IMR-90 (cell line): ENCODE data around the gene CUL4A. TPM values are rescaled to one million over a fixed set of nuclear protein-coding genes. Genes with fewer than 3 reads are reported as not detected.
A peak's percentile ranks its signal among the peaks of the same experiment; 100 is the strongest.

ENCODE experiments used
- ATAC-seq: fragments of 200-7000 bp; cut with Tn5 transposase; 2 replicates; pipeline ENCODE4 v1.9.1; 2020; ENCODE audit warnings: low read depth, mild to moderate bottlenecking, moderate library complexity
- BruUV-seq: library from RNA; stranded (reverse); fragments of 400-500 nt; replicated peaks from 2 replicates; lab custom pipeline; 2021; lab: Mats Ljungman, UMichigan
- CTCF ChIA-PET: fragments of 300-600 bp; formaldehyde crosslinking; extraction: SDS; loops from one replicate; lab custom pipeline; 2021; ENCODE audit warnings: antibody characterized with exemption; lab: Yijun Ruan, JAX
- POLR2A ChIA-PET: fragments of 300-600 bp; sonication (Branson Sonifier 250); formaldehyde crosslinking; loops from one replicate; lab custom pipeline; 2022; ENCODE audit warnings: antibody characterized with exemption; ENCODE audit not compliant: unreplicated experiment; lab: Charles Lee
- DNase-seq: peaks from one replicate; pipeline ENCODE4 v3.0.0; 2013
- H2AFZ ChIP-seq: replicated peaks from 2 replicates; pipeline ENCODE3; 2013; ENCODE audit warnings: low read length, mild to moderate bottlenecking; ENCODE audit not compliant: poor library complexity
- H2AK5ac ChIP-seq: 2 replicates; pipeline ENCODE4 v1.6.1; 2013; ENCODE audit warnings: low read depth, low read length, inconsistent platforms
- H2AK9ac ChIP-seq: replicated peaks from 2 replicates; pipeline ENCODE3; 2013; ENCODE audit warnings: mild to moderate bottlenecking, low read depth, low read length, moderate library complexity; ENCODE audit not compliant: poor library complexity
- H2BK120ac ChIP-seq: 2 replicates; pipeline ENCODE4 v1.6.1; 2013; ENCODE audit warnings: low read depth, low read length, inconsistent platforms
- H2BK15ac ChIP-seq: 3 replicates; pipeline ENCODE4 v1.6.1; 2013; ENCODE audit warnings: low read depth, low read length, inconsistent platforms
- H2BK20ac ChIP-seq: 2 replicates; pipeline ENCODE4 v1.6.1; 2013; ENCODE audit warnings: low read depth, mild to moderate bottlenecking, inconsistent platforms, low read length, moderate library complexity
- H2BK5ac ChIP-seq: 2 replicates; pipeline ENCODE4 v1.6.1; 2013; ENCODE audit warnings: mild to moderate bottlenecking, low read depth, low read length, inconsistent platforms; ENCODE audit not compliant: poor library complexity, severe bottlenecking
- H3K14ac ChIP-seq: replicated peaks from 2 replicates; pipeline ENCODE4 v1.6.1; 2013; ENCODE audit warnings: low read depth, low read length, inconsistent platforms
- H3K18ac ChIP-seq: 2 replicates; pipeline ENCODE4 v1.6.1; 2013; ENCODE audit warnings: low read depth, low read length, control low read depth
- H3K23ac ChIP-seq: 2 replicates; pipeline ENCODE4 v1.6.1; 2013; ENCODE audit warnings: low read depth, low read length, inconsistent platforms
- H3K27ac ChIP-seq: 2 replicates; pipeline ENCODE4 v1.5.1; 2013; ENCODE audit warnings: mild to moderate bottlenecking, control low read depth, low read length; ENCODE audit not compliant: insufficient read depth
- H3K27me3 ChIP-seq: 2 replicates; pipeline ENCODE4 v1.6.1; 2013; ENCODE audit warnings: low read length; ENCODE audit not compliant: control insufficient read depth, insufficient read depth
- H3K36me3 ChIP-seq: 2 replicates; pipeline ENCODE4 v1.6.1; 2013; ENCODE audit warnings: low read length, mixed read lengths; ENCODE audit not compliant: control insufficient read depth, insufficient read depth
- H3K4ac ChIP-seq: 2 replicates; pipeline ENCODE4 v1.6.1; 2013; ENCODE audit warnings: low read depth, low read length, inconsistent platforms
- H3K4me1 ChIP-seq: 2 replicates; pipeline ENCODE4 v1.6.1; 2013; ENCODE audit warnings: low read length, mixed read lengths; ENCODE audit not compliant: control insufficient read depth, insufficient read depth
- H3K4me2 ChIP-seq: 2 replicates; pipeline ENCODE4 v1.6.1; 2013; ENCODE audit warnings: low read depth, mild to moderate bottlenecking, control low read depth, low read length, moderate library complexity
- H3K4me3 ChIP-seq: 2 replicates; pipeline ENCODE4 v1.5.1; 2013; ENCODE audit warnings: low read depth, mild to moderate bottlenecking, control low read depth, low read length, moderate library complexity; ENCODE audit not compliant: insufficient read depth
- H3K56ac ChIP-seq: 2 replicates; pipeline ENCODE4 v1.6.1; 2013; ENCODE audit warnings: low read length, inconsistent platforms; ENCODE audit not compliant: insufficient read depth; ENCODE audit errors: extremely low read depth
- H3K79me1 ChIP-seq, 2 experiments: 2 replicates each; pipeline ENCODE4 v1.6.1; 2013; ENCODE audit warnings: low read length in 2 of 2, inconsistent platforms in 1 of 2, low read depth in 1 of 2
- H3K9ac ChIP-seq: 2 replicates; pipeline ENCODE4 v1.6.1; 2013; ENCODE audit warnings: low read depth, low read length, control low read depth
- H3K9me1 ChIP-seq: 2 replicates; pipeline ENCODE4 v1.6.1; 2013; ENCODE audit warnings: low read length, inconsistent platforms; ENCODE audit not compliant: insufficient read depth
- H3K9me3 ChIP-seq: 2 replicates; pipeline ENCODE4 v1.6.1; 2013; ENCODE audit warnings: low read length; ENCODE audit not compliant: control insufficient read depth, insufficient read depth
- H4K20me1 ChIP-seq: 2 replicates; pipeline ENCODE4 v1.6.1; 2013; ENCODE audit warnings: low read length, inconsistent platforms; ENCODE audit not compliant: insufficient read depth
- H4K5ac ChIP-seq: 2 replicates; pipeline ENCODE4 v1.6.1; 2013; ENCODE audit warnings: mild to moderate bottlenecking, low read depth, low read length, control low read depth
- H4K8ac ChIP-seq, 2 experiments: 2 replicates each; pipeline ENCODE4 v1.6.1; 2013; ENCODE audit warnings: low read depth in 2 of 2, low read length in 2 of 2, control low read depth in 1 of 2, inconsistent platforms in 1 of 2
- H4K91ac ChIP-seq: 2 replicates; pipeline ENCODE4 v1.6.1; 2013; ENCODE audit warnings: low read depth, low read length, inconsistent platforms; ENCODE audit not compliant: insufficient read depth
- CTCF ChIP-seq: conservative IDR thresholded peaks from 2 replicates; pipeline ENCODE4 v1.5.1; 2012; ENCODE audit warnings: mild to moderate bottlenecking, low read depth, low read length, improper control_type of control experiment
- POLR2A ChIP-seq: IDR thresholded peaks from 2 replicates; pipeline ENCODE4 v1.6.1; 2012; ENCODE audit warnings: mild to moderate bottlenecking, low read depth, low read length
- RAD21 ChIP-seq: IDR thresholded peaks from 2 replicates; pipeline ENCODE4 v1.6.1; 2012; ENCODE audit warnings: low read length, improper control_type of control experiment
- RCOR1 ChIP-seq: IDR thresholded peaks from 2 replicates; pipeline ENCODE4 v1.6.1; 2012; ENCODE audit warnings: mild to moderate bottlenecking, low read length, improper control_type of control experiment; ENCODE audit not compliant: insufficient replicate concordance
- RFX5 ChIP-seq: IDR thresholded peaks from 2 replicates; pipeline ENCODE4 v1.8.0; 2012; ENCODE audit warnings: low read depth, mild to moderate bottlenecking, low read length, moderate library complexity
- SMC3 ChIP-seq: fragments of 150-350 bp; IDR thresholded peaks from 2 replicates; pipeline ENCODE4 v1.6.1; 2016; ENCODE audit warnings: low read depth, mild to moderate bottlenecking, antibody characterized with exemption, low read length, moderate library complexity
- WGBS, 2 experiments: methylation state at CpG; one replicate each; pipeline versions ENCODE4 v1.1.5 to v1.1.7; 2013; ENCODE audit warnings: missing lambda C conversion rate in 2 of 2; ENCODE audit not compliant: insufficient read length in 1 of 2; ENCODE audit errors: extremely low coverage in 2 of 2; 5-methylcytosine and 5-hydroxymethylcytosine counted together
- dilution Hi-C: fragments of 300-500 bp; cut with HindIII; formaldehyde crosslinking; loops from one replicate; pipeline ENCODE4 v1.14.3; 2018; ENCODE audit warnings: low sequenced_read_pairs; ENCODE audit not compliant: unreplicated experiment
- in situ Hi-C: fragments of 300-500 bp; cut with MboI; formaldehyde crosslinking; loops from 3 replicates; pipeline ENCODE4 v1.14.3; 2019; ENCODE audit warnings: low sequenced_read_pairs, inconsistent platforms, mixed read lengths
- intact Hi-C: fragments of 100-400 bp; cut with micrococcal nuclease; formaldehyde crosslinking; loops from 2 replicates; pipeline ENCODE4 v1.10.0; 2022
- polyA plus RNA-seq, 3 experiments: library from polyadenylated mRNA; depleted of rRNA; stranded (reverse); fragments of >200 nt; gene quantifications; 2 replicates each; pipeline ENCODE4 v1.2.3, GENCODE V29; 2012; ENCODE audit warnings: low replicate concordance in 1 of 3
- total RNA-seq: library from RNA; depleted of rRNA; stranded (reverse); fragments of >200 nt; gene quantifications from 2 replicates; pipeline ENCODE4 v1.2.3, GENCODE V29; 2012
- TF ChIP-seq, protein P1 (sequence below): fragments of 150-350 bp; IDR thresholded peaks from 2 replicates; pipeline ENCODE4 v1.6.1; 2017; ENCODE audit warnings: mild to moderate bottlenecking, antibody characterized with exemption, low read length, low read depth

Gene CUL4A
- total and polyA plus RNA-seq, 2 of the 4 experiments (the other 2 are of a cell fraction) = 86.0 to 146 TPM

- H3K4me2 ChIP-seq = peak overlapping the region; percentile 94
- DNase-seq = peak; percentile 51
- peak overlapping the region; percentile 6 to 74; a peak in 2 of 4 replicates for H4K8ac ChIP-seq
- peaks cover 0 to 10% of the 10 kb centered on the region in 2 experiments; a peak in 1 of 4 replicates for H3K79me1 ChIP-seq
- H4K5ac ChIP-seq = no peak overlapping the region
- no peak overlapping the region for H2BK20ac ChIP-seq
- POLR2A ChIA-PET = interaction anchor here (0.7 kb wide), 1 partner anchor 34 kb away, joined by 11 read pairs; no protein-coding TSS in a partner anchor
- peak; percentile 62 for ATAC-seq
- H3K14ac ChIP-seq = 0 out of 2 replicates have a peak overlapping the region, but pooled peaks have one; percentile 3
- H3K27ac ChIP-seq = no peak overlapping the region
- H3K56ac ChIP-seq = peak overlapping the region; percentile 52; the same call in 1 of the 2 replicates
- intact Hi-C loops (loop anchor here (1.0 kb wide), 1 partner anchor 17 kb away; no protein-coding TSS in a partner anchor), in situ Hi-C loops (no loop called here), dilution Hi-C loops (no loop called here)
- BruUV-seq = no TSS peak
- H2BK120ac ChIP-seq = peak overlapping the region; percentile 46
- H3K4me3 ChIP-seq = peak overlapping the region; percentile 46
- no peaks in the 10 kb centered on the region for H4K20me1 ChIP-seq
- peak overlapping the region; percentile 63 for H3K9ac ChIP-seq
- no peaks in the 10 kb centered on the region for H3K4me1 ChIP-seq
- no peaks in the 10 kb centered on the region for H3K9me3 ChIP-seq
- CTCF ChIA-PET = interaction anchor here (0.9 kb wide), 1 partner anchor 18 kb away, joined by 3 read pairs; no protein-coding TSS in a partner anchor
- peaks cover 17% of the 10 kb centered on the region for H3K27me3 ChIP-seq
- 2% methylated on average over 9 of the region's 22 CpGs; no CpG with 5 or more reads in 1 of the 2 experiments for WGBS, 2 experiments
- H3K36me3 ChIP-seq = no peaks in the 10 kb centered on the region
- H3K23ac ChIP-seq = peak overlapping the region; percentile 31; the same call in 1 of the 2 replicates
- H2AFZ ChIP-seq = peak overlapping the region; percentile 72
- H3K9me1 ChIP-seq = peaks cover 7% of the 10 kb centered on the region; the same call in 1 of the 2 replicates
- no peak overlapping the region for H2AK5ac ChIP-seq
- H2AK9ac ChIP-seq = no peak overlapping the region
- TF ChIP-seq POLR2A (no peak), RAD21 (peak; percentile 8; the same call in 1 of the 2 replicates), RFX5 (no peak), CTCF (no peak), RCOR1 (no peak), SMC3 (no peak)
- TF ChIP-seq, protein P1, sequence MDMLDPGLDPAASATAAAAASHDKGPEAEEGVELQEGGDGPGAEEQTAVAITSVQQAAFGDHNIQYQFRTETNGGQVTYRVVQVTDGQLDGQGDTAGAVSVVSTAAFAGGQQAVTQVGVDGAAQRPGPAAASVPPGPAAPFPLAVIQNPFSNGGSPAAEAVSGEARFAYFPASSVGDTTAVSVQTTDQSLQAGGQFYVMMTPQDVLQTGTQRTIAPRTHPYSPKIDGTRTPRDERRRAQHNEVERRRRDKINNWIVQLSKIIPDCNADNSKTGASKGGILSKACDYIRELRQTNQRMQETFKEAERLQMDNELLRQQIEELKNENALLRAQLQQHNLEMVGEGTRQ = no peak
- H3K18ac ChIP-seq = 0 out of 2 replicates have a peak overlapping the region, but pooled peaks have one; percentile 7
- no peak overlapping the region for H2BK15ac ChIP-seq
- peak overlapping the region; percentile 38; the same call in 1 of the 2 replicates for H3K4ac ChIP-seq
- no peak overlapping the region for H2BK5ac ChIP-seq
- no peak overlapping the region for H4K91ac ChIP-seq
Observed at GRCh38 chr13:113292021-113292862, 82.8 kb downstream of the CUL4A start.
